T-cell (primary cell): Measurements from ENCODE around the gene PBX1. TPM values are rescaled to one million over a fixed set of nuclear protein-coding genes. Genes with fewer than 3 reads are reported as not detected.

Source experiments
- ATAC-seq, 4 experiments: fragments of 200-7000 bp in 3 of 4; fragments of 150-1000 bp in 1 of 4; cut with Tn5 transposase; replicated peaks in 1 of 4; 1 replicate in 3 of 4; 2 replicates in 1 of 4; pipeline ENCODE4 v1.10.0; 2021; ENCODE audit warnings: moderate library complexity in 3 of 4, mild to moderate bottlenecking in 2 of 4, moderate number of reproducible peaks in 1 of 4
- CTCF ChIA-PET, 2 donors: fragments of 300-600 bp; sonication (Branson Sonifier 250); formaldehyde crosslinking; loops; one replicate each; lab custom pipeline; 2022; ENCODE audit warnings: antibody characterized with exemption in 2 of 2; lab: Charles Lee
- POLR2A ChIA-PET, 2 donors: fragments of 300-600 bp; sonication (Branson Sonifier 250); formaldehyde crosslinking; loops; one replicate each; lab custom pipeline; 2022; ENCODE audit warnings: antibody characterized with exemption in 2 of 2; lab: Charles Lee
- DNase-seq, 35 experiments: peaks; one replicate each; pipeline versions ENCODE4 v3.0.0 to v3.0.0-alpha.2; 2013 to 2023
- H3K27ac ChIP-seq: one replicate; pipeline ENCODE4 v1.5.1; 2013; ENCODE audit warnings: low read length
- H3K27me3 ChIP-seq, 2 experiments: replicated peaks in 1 of 2; 1 replicate in 1 of 2; 2 replicates in 1 of 2; pipeline versions ENCODE4 v1.6.1 to v1.7.0; 2013; ENCODE audit warnings: low read length in 1 of 2, mixed read lengths in 1 of 2; ENCODE audit not compliant: control insufficient read depth in 2 of 2, insufficient read depth in 2 of 2; ENCODE audit errors: extremely low read depth in 1 of 2
- H3K36me3 ChIP-seq, 2 donors: 1 replicate in 1 of 2; 2 replicates in 1 of 2; pipeline versions ENCODE4 v1.6.1 to v1.7.0; 2013; ENCODE audit warnings: low read length in 1 of 2; ENCODE audit not compliant: control insufficient read depth in 2 of 2, insufficient read depth in 1 of 2; ENCODE audit errors: extremely low read depth in 1 of 2
- H3K4me1 ChIP-seq, 2 experiments: 1 replicate in 1 of 2; 2 replicates in 1 of 2; pipeline versions ENCODE4 v1.6.1 to v1.7.0; 2013; ENCODE audit warnings: low read length in 2 of 2, mixed read lengths in 1 of 2; ENCODE audit not compliant: insufficient read depth in 2 of 2, control insufficient read depth in 1 of 2; ENCODE audit errors: extremely low read depth in 1 of 2
- H3K4me3 ChIP-seq, 2 donors: 1 replicate in 1 of 2; 2 replicates in 1 of 2; pipeline versions ENCODE4 v1.5.1 to v1.7.0; 2013; ENCODE audit warnings: mild to moderate bottlenecking in 2 of 2, low read length in 1 of 2, moderate library complexity in 1 of 2; ENCODE audit not compliant: control insufficient read depth in 1 of 2; ENCODE audit errors: extremely low read depth in 1 of 2
- H3K9me3 ChIP-seq: 2 replicates; pipeline ENCODE4 v1.7.0; 2013
- H3K27ac Mint-ChIP-seq, 2 donors: one replicate each; pipeline ENCODE4 v1.8.0; 2020 to 2021; ENCODE audit warnings: mild to moderate bottlenecking in 2 of 2, mixed read lengths in 2 of 2
- H3K27me3 Mint-ChIP-seq, 2 donors: one replicate each; pipeline ENCODE4 v1.8.0; 2021 to 2022; ENCODE audit warnings: mixed read lengths in 2 of 2
- H3K36me3 Mint-ChIP-seq: one replicate; pipeline ENCODE4 v1.8.0; 2021; ENCODE audit warnings: mixed read lengths
- H3K4me1 Mint-ChIP-seq, 3 donors: one replicate each; pipeline ENCODE4 v1.8.0; 2020 to 2022; ENCODE audit warnings: mixed read lengths in 3 of 3, mild to moderate bottlenecking in 1 of 3
- H3K4me3 Mint-ChIP-seq, 3 donors: one replicate each; pipeline ENCODE4 v1.8.0; 2020 to 2022; ENCODE audit warnings: mild to moderate bottlenecking in 3 of 3, mixed read lengths in 3 of 3, moderate library complexity in 3 of 3
- H3K9me3 Mint-ChIP-seq, 3 donors: one replicate each; pipeline ENCODE4 v1.8.0; 2020 to 2022; ENCODE audit warnings: mixed read lengths in 3 of 3
- WGBS: methylation state at CpG from one replicate; pipeline ENCODE4 v1.1.5; 2013; ENCODE audit warnings: missing lambda C conversion rate; ENCODE audit not compliant: insufficient coverage; 5-methylcytosine and 5-hydroxymethylcytosine counted together
- total RNA-seq, 35 experiments: library from RNA in 6 of 35; stranded (reverse) in 6 of 35; fragments of 120-200 nt in 1 of 35; gene quantifications; one replicate each; pipeline versions ENCODE4 v1.2.1 to v1.2.4 and lab custom pipeline; 2013 to 2026

The PBX1 gene
- total RNA-seq, 5 donors from 2014 or later (not counting 1 experiment from before 2014, with no cell fraction given), result 0.92 to 2.9 (median 1.8) TPM

- Mint-ChIP-seq H3K9me3 (peaks cover 0 to 7% (median 4%) of the 10 kb centered on the region in 3 donors), H3K27ac (no peak overlapping the region), H3K4me1 (no peaks in the 10 kb centered on the region), H3K4me3 (no peak overlapping the region), H3K36me3 (no peaks in the 10 kb centered on the region), H3K27me3 (no peaks in the 10 kb centered on the region)
- DNase-seq (no peak), ATAC-seq (no peak)
- Histone ChIP-seq H3K27ac (no peak overlapping the region), H3K4me3 (no peak overlapping the region), H3K27me3 (no peaks in the 10 kb centered on the region), H3K36me3 (no peaks in the 10 kb centered on the region), H3K4me1 (no peaks in the 10 kb centered on the region), H3K9me3 (no peaks in the 10 kb centered on the region)
- 83% methylated on average over 11 of the region's 17 CpGs for WGBS
- CTCF ChIA-PET, result no interaction called here
- POLR2A ChIA-PET, result no interaction called here
These were observed 141.0 kb downstream of the PBX1 start for GRCh38 chr1:164699815-164700491.

DNA sequence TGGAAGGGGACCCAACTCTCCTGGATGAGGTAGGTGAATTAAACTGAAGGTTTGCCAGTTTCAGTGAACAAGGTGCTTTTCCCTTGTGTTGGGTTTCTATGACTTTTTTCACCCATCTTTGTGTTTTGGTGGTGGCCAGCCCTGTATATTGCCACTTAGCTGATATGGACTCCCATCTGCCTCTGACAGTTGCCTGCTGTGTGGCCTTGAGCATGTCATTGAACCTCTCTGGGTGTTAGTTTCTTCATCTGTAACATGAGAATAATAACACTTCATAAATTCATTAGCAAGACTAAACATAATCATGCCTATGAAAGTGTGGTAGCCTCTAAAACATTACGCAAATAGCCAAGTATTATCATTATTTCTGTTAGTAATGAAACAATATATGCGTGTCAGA is 141.7 kb downstream of the PBX1 start:
- H3K27ac ChIP-seq, result no peak overlapping the region
- H3K4me3 ChIP-seq, result no peak overlapping the region
- H3K9me3 ChIP-seq, result no peaks in the 10 kb centered on the region
- CTCF ChIA-PET, result no interaction called here
- no peaks in the 10 kb centered on the region for H3K4me1 Mint-ChIP-seq
- DNase-seq (no peak), ATAC-seq (no peak)
- H3K27me3 Mint-ChIP-seq, result no peaks in the 10 kb centered on the region
- no peaks in the 10 kb centered on the region for H3K27me3 ChIP-seq
- no peaks in the 10 kb centered on the region for H3K36me3 Mint-ChIP-seq
- H3K36me3 ChIP-seq, result no peaks in the 10 kb centered on the region
- no CpG with 5 or more reads among the region's 2 CpGs for WGBS
- H3K9me3 Mint-ChIP-seq, result peaks cover 0 to 7% (median 4%) of the 10 kb centered on the region in 3 donors
- POLR2A ChIA-PET, result no interaction called here
- H3K4me1 ChIP-seq, result no peaks in the 10 kb centered on the region
- no peak overlapping the region for H3K27ac Mint-ChIP-seq
- H3K4me3 Mint-ChIP-seq, result no peak overlapping the region

GRCh38 chr1:164701189-164701761 is 142.3 kb downstream of the PBX1 start:
- H3K4me1 ChIP-seq, result no peaks in the 10 kb centered on the region
- DNase-seq (no peak), ATAC-seq (no peak)
- H3K4me3 Mint-ChIP-seq, result no peak overlapping the region
- H3K4me1 Mint-ChIP-seq, result no peaks in the 10 kb centered on the region
- ChIA-PET POLR2A (no interaction called here), CTCF (no interaction called here)
- H3K36me3 Mint-ChIP-seq, result no peaks in the 10 kb centered on the region
- H3K36me3 ChIP-seq, result no peaks in the 10 kb centered on the region
- H3K27me3 ChIP-seq, result no peaks in the 10 kb centered on the region
- no peak overlapping the region for H3K4me3 ChIP-seq
- H3K27ac Mint-ChIP-seq, result no peak overlapping the region
- H3K27me3 Mint-ChIP-seq, result no peaks in the 10 kb centered on the region
- H3K27ac ChIP-seq, result no peak overlapping the region
- WGBS, result no CpG with 5 or more reads among the region's 2 CpGs
- H3K9me3 ChIP-seq, result no peaks in the 10 kb centered on the region
- H3K9me3 Mint-ChIP-seq, result peaks cover 0 to 7% (median 4%) of the 10 kb centered on the region in 3 donors

GRCh38 chr1:164702216-164702615 is 143.2 kb downstream of the PBX1 start:
- no peaks in the 10 kb centered on the region for H3K36me3 Mint-ChIP-seq
- POLR2A ChIA-PET, result no interaction called here
- Histone ChIP-seq H3K4me3 (no peak overlapping the region), H3K4me1 (no peaks in the 10 kb centered on the region), H3K27me3 (no peaks in the 10 kb centered on the region), H3K36me3 (no peaks in the 10 kb centered on the region), H3K27ac (no peak overlapping the region), H3K9me3 (no peaks in the 10 kb centered on the region)
- H3K4me3 Mint-ChIP-seq, result no peak overlapping the region
- H3K27me3 Mint-ChIP-seq, result no peaks in the 10 kb centered on the region
- no peak for ATAC-seq
- H3K27ac Mint-ChIP-seq, result no peak overlapping the region
- no peaks in the 10 kb centered on the region for H3K4me1 Mint-ChIP-seq
- CTCF ChIA-PET, result no interaction called here
- DNase-seq, result no peak
- H3K9me3 Mint-ChIP-seq, result peaks cover 0 to 7% (median 4%) of the 10 kb centered on the region in 3 donors
- WGBS, result no CpG with 5 or more reads among the region's 1 CpG

DNA sequence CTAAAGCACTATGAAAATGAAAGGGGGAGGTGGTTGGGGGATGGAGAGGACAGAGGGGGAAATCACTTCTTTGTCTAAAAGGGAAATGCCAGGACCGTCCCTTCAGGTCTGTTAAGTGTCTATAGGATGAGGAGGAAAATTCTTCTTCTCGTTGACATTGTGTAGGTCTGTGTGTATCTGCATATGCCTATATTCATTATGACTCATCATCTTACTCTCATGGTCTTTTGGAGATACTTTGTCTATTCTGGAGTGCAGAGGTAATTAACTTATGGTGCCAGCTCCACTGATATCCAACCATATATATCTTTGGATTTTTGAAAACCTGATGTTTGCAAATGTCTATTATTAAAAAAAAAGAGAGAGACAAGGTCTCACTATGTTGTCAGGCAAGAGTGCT is 143.7 kb downstream of the PBX1 start:
- Histone ChIP-seq H3K27ac (no peak overlapping the region), H3K9me3 (no peaks in the 10 kb centered on the region), H3K36me3 (no peaks in the 10 kb centered on the region), H3K4me1 (no peaks in the 10 kb centered on the region), H3K27me3 (no peaks in the 10 kb centered on the region), H3K4me3 (no peak overlapping the region)
- Mint-ChIP-seq H3K4me1 (no peaks in the 10 kb centered on the region), H3K9me3 (peaks cover 0 to 7% (median 4%) of the 10 kb centered on the region in 3 donors), H3K36me3 (no peaks in the 10 kb centered on the region), H3K4me3 (no peak overlapping the region), H3K27ac (no peak overlapping the region), H3K27me3 (no peaks in the 10 kb centered on the region)
- ChIA-PET POLR2A (no interaction called here), CTCF (no interaction called here)
- WGBS, result no CpG with 5 or more reads among the region's 2 CpGs
- no peak for DNase-seq
- no peak for ATAC-seq

DNA sequence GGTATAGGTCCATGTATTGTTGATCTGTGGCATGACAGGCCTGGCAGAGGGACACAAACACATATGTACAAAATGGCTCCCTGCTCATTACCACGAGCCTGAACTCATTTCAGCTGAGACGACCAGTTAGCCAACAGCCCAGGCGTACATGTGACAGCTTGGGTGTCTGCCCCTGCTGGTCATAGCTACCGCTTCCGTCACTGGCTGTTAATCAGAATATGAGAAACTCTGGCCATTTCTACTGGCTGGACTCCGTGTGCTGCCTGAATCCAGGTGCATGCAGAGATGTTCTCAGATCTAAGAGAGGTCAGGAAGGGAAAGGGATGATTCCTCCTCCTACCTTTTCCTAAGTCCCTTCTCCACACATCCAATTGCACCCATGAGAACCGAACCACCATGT is 144.5 kb downstream of the PBX1 start:
- Mint-ChIP-seq H3K36me3 (no peaks in the 10 kb centered on the region), H3K4me3 (no peak overlapping the region), H3K27ac (no peak overlapping the region), H3K4me1 (no peaks in the 10 kb centered on the region), H3K27me3 (no peaks in the 10 kb centered on the region), H3K9me3 (peaks cover 0 to 7% (median 4%) of the 10 kb centered on the region in 3 donors)
- Histone ChIP-seq H3K36me3 (no peaks in the 10 kb centered on the region), H3K4me1 (no peaks in the 10 kb centered on the region), H3K27me3 (no peaks in the 10 kb centered on the region), H3K27ac (no peak overlapping the region), H3K4me3 (no peak overlapping the region), H3K9me3 (no peaks in the 10 kb centered on the region)
- no peak for ATAC-seq
- ChIA-PET POLR2A (no interaction called here), CTCF (no interaction called here)
- 100% methylated on average over 1 of the region's 7 CpGs for WGBS
- DNase-seq, result no peak
